NCI-H460 (cell line): Measurements from ENCODE around the gene DYSF. TPM values are rescaled to one million over a fixed set of nuclear protein-coding genes. Genes with fewer than 3 reads are reported as not detected.
"Not testable (repeated sequence)": the region's sequence is repeated elsewhere in the genome, so short reads cannot be mapped to it uniquely, and the experiment has no call there.

Experiments used
- DNase-seq: peaks from one replicate; pipeline ENCODE4 v3.0.0-alpha.2; 2016; ENCODE audit warnings: low read depth; ENCODE audit errors: extremely low read depth
- polyA plus RNA-seq: library from polyadenylated mRNA; depleted of rRNA; stranded (reverse); fragments of >200 nt; gene quantifications from 2 replicates; pipeline ENCODE4 v1.2.3, GENCODE V29; 2014; cell fraction: nucleus; rRNA removed
- total RNA-seq: library from RNA; depleted of rRNA; stranded (reverse); fragments of >200 nt; shearing (Covaris generic); gene quantifications from 2 replicates; pipeline ENCODE4 v1.2.3, GENCODE V29; 2014; rRNA removed

DYSF gene
- total RNA-seq = 3.4 and 3.9 TPM in 2 replicates
- 1.9 and 2.1 TPM in 2 replicates for polyA plus RNA-seq

- DNase-seq = peak; percentile 40
These were observed at the start of gene DYSF for GRCh38 chr2:71453404-71454220. DYSF (plus strand) TSS chr2:71453561.

GRCh38 chr2:71409611-71410010 lies 43.8 kb upstream of the DYSF start:
- no peak for DNase-seq

GRCh38 chr2:71410696-71411095 lies 42.7 kb upstream of the DYSF start:
- DNase-seq = no peak

- DNase-seq = not testable (repeated sequence)
These were observed 36.5 kb upstream of the DYSF start for GRCh38 chr2:71416866-71417265.

- no peak for DNase-seq
These were observed 35.8 kb upstream of the DYSF start for GRCh38 chr2:71417300-71418202.

- DNase-seq = no peak
These were observed 34.2 kb upstream of the DYSF start for GRCh38 chr2:71419145-71419544.

- no peak for DNase-seq
These were observed 33.4 kb upstream of the DYSF start for GRCh38 chr2:71419976-71420375.

GRCh38 chr2:71422786-71423185 lies 30.6 kb upstream of the DYSF start:
- no peak for DNase-seq

- no peak for DNase-seq
These were observed 29.4 kb upstream of the DYSF start for GRCh38 chr2:71423817-71424420.

- DNase-seq = no peak
These were observed 26.6 kb upstream of the DYSF start for GRCh38 chr2:71426721-71427120.

- DNase-seq = no peak
These were observed 24.6 kb upstream of the DYSF start for GRCh38 chr2:71428472-71429383.

- not testable (repeated sequence) for DNase-seq
These were observed 8.2 kb upstream of the DYSF start for GRCh38 chr2:71445142-71445541.

- no peak for DNase-seq
These were observed 6.9 kb upstream of the DYSF start for GRCh38 chr2:71446505-71446904.

GRCh38 chr2:71449343-71449742 lies 4.0 kb upstream of the DYSF start:
- DNase-seq = no peak

- DNase-seq = no peak
These were observed 1.7 kb upstream of the DYSF start for GRCh38 chr2:71451705-71452104.

GRCh38 chr2:71452565-71452964 lies 796 bp upstream of the DYSF start:
- DNase-seq = peak; percentile 25

- DNase-seq = no peak
These were observed 1.1 kb downstream of the DYSF start for GRCh38 chr2:71454221-71455010.

- no peak for DNase-seq
These were observed 1.8 kb downstream of the DYSF start for GRCh38 chr2:71455011-71455740.
